A673 (cell line): ENCODE measurements around the gene CCL11.

Experiments
- CTCF ChIP-seq: fragments of 300-800, 200-600 bp; sonication (generic); conservative IDR thresholded peaks from 2 replicates; pipeline ENCODE4 v1.5.1; 2017; ENCODE audit warnings: low read depth, mild to moderate bottlenecking, antibody characterized with exemption, low read length, moderate library complexity, mixed read lengths
- EZH2 ChIP-seq: fragments of 200-600 bp; sonication (generic); IDR thresholded peaks from 2 replicates; pipeline ENCODE4 v1.6.1; 2017; ENCODE audit warnings: borderline replicate concordance, low read depth, mild to moderate bottlenecking, mixed read lengths, antibody characterized with exemption, low read length; ENCODE audit not compliant: poor library complexity, severe bottlenecking

GRCh38 chr17:34312080-34312479 lies 26.5 kb downstream of the CCL11 start:
- TF ChIP-seq EZH2 (no peak), CTCF (no peak)
